Measurements from ENCODE around the gene CENPX. TPM values are rescaled to one million over a fixed set of nuclear protein-coding genes. Genes with fewer than 3 reads are reported as not detected.

CENPX gene
- total and polyA plus RNA-seq, 2 of the 13 experiments (the other 11 are each of a cell fraction or from before 2014, with no cell fraction given), result 92.7 to 170 TPM

DNA sequence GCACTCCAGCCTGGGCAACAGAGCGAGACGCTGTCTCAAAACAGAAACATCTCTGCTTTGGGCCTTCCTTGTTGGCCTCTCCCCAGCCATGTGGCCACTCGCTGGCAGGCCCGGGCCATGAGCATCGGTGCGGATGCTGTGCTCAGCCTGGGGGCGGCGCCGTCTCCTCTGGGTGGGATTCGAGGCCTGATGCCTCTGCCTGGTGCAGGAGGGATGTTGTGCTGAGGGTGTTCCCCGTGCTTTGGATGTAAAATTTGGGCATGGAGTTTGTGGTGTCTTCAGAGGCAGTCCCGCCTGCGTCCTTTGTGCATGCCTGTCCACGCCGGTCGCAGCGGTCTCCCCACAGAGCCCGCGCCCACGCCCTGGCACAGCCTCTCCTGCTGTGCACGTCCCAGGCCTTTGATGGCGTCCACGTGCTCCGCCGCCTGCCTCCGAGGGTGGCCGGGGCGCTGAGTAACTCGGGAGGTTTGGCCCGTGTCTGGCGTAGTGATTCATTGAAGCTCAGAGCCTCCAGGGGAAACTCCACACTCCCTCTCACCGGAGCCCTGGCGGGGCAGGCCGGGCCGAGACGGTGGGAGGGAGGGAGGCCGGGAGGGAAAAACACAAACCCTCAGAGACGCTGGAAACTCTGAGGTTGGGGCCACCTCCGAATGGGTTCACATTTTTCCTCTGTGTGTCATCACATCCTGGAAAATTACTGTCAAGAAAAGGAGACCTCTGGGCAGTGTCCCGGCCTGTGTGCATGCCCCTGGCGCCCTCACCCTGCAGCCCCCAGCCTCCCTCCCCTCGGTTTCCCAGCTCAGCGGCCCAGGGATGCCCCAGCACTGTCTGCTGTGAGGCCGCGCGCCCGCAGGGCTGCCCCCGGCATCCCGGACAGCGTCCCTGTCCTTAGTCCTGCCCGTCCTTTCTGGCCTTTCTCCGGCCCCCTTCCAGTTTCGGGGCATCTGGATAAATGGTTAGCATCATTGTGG is 19.0 kb downstream of the CENPX start (continued):
- TF ChIP-seq, protein P1, sequence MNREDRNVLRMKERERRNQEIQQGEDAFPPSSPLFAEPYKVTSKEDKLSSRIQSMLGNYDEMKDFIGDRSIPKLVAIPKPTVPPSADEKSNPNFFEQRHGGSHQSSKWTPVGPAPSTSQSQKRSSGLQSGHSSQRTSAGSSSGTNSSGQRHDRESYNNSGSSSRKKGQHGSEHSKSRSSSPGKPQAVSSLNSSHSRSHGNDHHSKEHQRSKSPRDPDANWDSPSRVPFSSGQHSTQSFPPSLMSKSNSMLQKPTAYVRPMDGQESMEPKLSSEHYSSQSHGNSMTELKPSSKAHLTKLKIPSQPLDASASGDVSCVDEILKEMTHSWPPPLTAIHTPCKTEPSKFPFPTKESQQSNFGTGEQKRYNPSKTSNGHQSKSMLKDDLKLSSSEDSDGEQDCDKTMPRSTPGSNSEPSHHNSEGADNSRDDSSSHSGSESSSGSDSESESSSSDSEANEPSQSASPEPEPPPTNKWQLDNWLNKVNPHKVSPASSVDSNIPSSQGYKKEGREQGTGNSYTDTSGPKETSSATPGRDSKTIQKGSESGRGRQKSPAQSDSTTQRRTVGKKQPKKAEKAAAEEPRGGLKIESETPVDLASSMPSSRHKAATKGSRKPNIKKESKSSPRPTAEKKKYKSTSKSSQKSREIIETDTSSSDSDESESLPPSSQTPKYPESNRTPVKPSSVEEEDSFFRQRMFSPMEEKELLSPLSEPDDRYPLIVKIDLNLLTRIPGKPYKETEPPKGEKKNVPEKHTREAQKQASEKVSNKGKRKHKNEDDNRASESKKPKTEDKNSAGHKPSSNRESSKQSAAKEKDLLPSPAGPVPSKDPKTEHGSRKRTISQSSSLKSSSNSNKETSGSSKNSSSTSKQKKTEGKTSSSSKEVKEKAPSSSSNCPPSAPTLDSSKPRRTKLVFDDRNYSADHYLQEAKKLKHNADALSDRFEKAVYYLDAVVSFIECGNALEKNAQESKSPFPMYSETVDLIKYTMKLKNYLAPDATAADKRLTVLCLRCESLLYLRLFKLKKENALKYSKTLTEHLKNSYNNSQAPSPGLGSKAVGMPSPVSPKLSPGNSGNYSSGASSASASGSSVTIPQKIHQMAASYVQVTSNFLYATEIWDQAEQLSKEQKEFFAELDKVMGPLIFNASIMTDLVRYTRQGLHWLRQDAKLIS (CRISPR knock-in tag; IDR thresholded peaks at IDR 0.05), result 0 out of 2 replicates have a peak, but pooled peaks have one; percentile 45
- TF ChIP-seq ZNF546 (CRISPR knock-in tag; conservative IDR thresholded peaks at IDR 0.05) (0 out of 2 replicates have a peak, but pooled peaks have one; percentile 73), ZNF792 (CRISPR knock-in tag; IDR thresholded peaks at IDR 0.05) (peak; percentile 89), JUND (CRISPR knock-in tag; IDR thresholded peaks at IDR 0.05) (peak; percentile 81; the same call in 1 of the 2 replicates), ZNF547 (CRISPR knock-in tag; IDR thresholded peaks at IDR 0.05) (peak; percentile 93), ZBTB38 (CRISPR knock-in tag; IDR thresholded peaks at IDR 0.05) (peak; percentile 100), HMGA1 (CRISPR knock-in tag; conservative IDR thresholded peaks at IDR 0.05) (no peak), ZNF430 (CRISPR knock-in tag; IDR thresholded peaks at IDR 0.05) (peak; percentile 95), ZNF644 (CRISPR knock-in tag; IDR thresholded peaks at IDR 0.05; ENCODE audit: low read depth) (no peak), ZFP90 (CRISPR knock-in tag; IDR thresholded peaks at IDR 0.05; ENCODE audit: borderline replicate concordance) (peak; percentile 60; the same call in 1 of the 2 replicates), SPEN (CRISPR knock-in tag; IDR thresholded peaks at IDR 0.05; ENCODE audit: low read depth) (peak; percentile 65; the same call in 1 of the 2 replicates), PHF8 (CRISPR knock-in tag; IDR thresholded peaks at IDR 0.05) (no peak; the same call in 1 of the 2 replicates), RFX3 (CRISPR knock-in tag; IDR thresholded peaks at IDR 0.05) (no peak), ZNF878 (CRISPR knock-in tag; IDR thresholded peaks at IDR 0.05) (peak; percentile 84), ZNF460 (CRISPR knock-in tag; IDR thresholded peaks at IDR 0.05; ENCODE audit: borderline replicate concordance) (peak; percentile 44; the same call in 1 of the 2 replicates), ZNF75D (CRISPR knock-in tag; IDR thresholded peaks at IDR 0.05; ENCODE audit: borderline replicate concordance) (0 out of 2 replicates have a peak, but pooled peaks have one; percentile 28), MAFF (IDR thresholded peaks at IDR 0.05; ENCODE audit: low read depth, low read length) (no peak), HOXA7 (CRISPR knock-in tag; IDR thresholded peaks at IDR 0.05) (no peak)
- TF ChIP-seq, protein P2, sequence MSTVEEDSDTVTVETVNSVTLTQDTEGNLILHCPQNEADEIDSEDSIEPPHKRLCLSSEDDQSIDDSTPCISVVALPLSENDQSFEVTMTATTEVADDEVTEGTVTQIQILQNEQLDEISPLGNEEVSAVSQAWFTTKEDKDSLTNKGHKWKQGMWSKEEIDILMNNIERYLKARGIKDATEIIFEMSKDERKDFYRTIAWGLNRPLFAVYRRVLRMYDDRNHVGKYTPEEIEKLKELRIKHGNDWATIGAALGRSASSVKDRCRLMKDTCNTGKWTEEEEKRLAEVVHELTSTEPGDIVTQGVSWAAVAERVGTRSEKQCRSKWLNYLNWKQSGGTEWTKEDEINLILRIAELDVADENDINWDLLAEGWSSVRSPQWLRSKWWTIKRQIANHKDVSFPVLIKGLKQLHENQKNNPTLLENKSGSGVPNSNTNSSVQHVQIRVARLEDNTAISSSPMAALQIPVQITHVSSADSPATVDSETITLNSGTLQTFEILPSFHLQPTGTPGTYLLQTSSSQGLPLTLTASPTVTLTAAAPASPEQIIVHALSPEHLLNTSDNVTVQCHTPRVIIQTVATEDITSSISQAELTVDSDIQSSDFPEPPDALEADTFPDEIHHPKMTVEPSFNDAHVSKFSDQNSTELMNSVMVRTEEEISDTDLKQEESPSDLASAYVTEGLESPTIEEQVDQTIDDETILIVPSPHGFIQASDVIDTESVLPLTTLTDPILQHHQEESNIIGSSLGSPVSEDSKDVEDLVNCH (CRISPR knock-in tag; IDR thresholded peaks at IDR 0.05), result no peak
- TF ChIP-seq, protein P3, sequence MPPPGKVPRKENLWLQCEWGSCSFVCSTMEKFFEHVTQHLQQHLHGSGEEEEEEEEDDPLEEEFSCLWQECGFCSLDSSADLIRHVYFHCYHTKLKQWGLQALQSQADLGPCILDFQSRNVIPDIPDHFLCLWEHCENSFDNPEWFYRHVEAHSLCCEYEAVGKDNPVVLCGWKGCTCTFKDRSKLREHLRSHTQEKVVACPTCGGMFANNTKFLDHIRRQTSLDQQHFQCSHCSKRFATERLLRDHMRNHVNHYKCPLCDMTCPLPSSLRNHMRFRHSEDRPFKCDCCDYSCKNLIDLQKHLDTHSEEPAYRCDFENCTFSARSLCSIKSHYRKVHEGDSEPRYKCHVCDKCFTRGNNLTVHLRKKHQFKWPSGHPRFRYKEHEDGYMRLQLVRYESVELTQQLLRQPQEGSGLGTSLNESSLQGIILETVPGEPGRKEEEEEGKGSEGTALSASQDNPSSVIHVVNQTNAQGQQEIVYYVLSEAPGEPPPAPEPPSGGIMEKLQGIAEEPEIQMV (CRISPR knock-in tag; IDR thresholded peaks at IDR 0.05; ENCODE audit: low read depth), result 0 out of 2 replicates have a peak, but pooled peaks have one; percentile 39
- TF ChIP-seq, protein P4, sequence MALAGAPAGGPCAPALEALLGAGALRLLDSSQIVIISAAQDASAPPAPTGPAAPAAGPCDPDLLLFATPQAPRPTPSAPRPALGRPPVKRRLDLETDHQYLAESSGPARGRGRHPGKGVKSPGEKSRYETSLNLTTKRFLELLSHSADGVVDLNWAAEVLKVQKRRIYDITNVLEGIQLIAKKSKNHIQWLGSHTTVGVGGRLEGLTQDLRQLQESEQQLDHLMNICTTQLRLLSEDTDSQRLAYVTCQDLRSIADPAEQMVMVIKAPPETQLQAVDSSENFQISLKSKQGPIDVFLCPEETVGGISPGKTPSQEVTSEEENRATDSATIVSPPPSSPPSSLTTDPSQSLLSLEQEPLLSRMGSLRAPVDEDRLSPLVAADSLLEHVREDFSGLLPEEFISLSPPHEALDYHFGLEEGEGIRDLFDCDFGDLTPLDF (CRISPR knock-in tag; IDR thresholded peaks at IDR 0.05), result no peak

Measured in HepG2 (cell line).